Measurements from ENCODE around the gene CDH13. TPM values are rescaled to one million over a fixed set of nuclear protein-coding genes. Genes with fewer than 3 reads are reported as not detected.

The CDH13 gene
- total and polyA plus RNA-seq, 2 of the 8 experiments (the other 6 are each of a cell fraction or from before 2014, with no cell fraction given) = 2.3 to 2.4 TPM

- Histone ChIP-seq H3K23ac (ENCODE audit: insufficient read length) (no peak overlapping the region), H3K4me1 (replicated peaks in 1 of 4; ENCODE audit: control insufficient read depth in 3 of 4, insufficient read depth in 4 of 4, low read length in 3 of 4) (no peaks in the 10 kb centered on the region), H3K4me2 (ENCODE audit: insufficient read depth in 1 of 2, low read depth in 2 of 2, low read length in 2 of 2) (no peak overlapping the region), H2BK120ac (replicated peaks; ENCODE audit: low read depth, low read length) (no peak overlapping the region), H3K27ac (ENCODE audit: low read depth, low read length) (no peak overlapping the region), H2BK5ac (ENCODE audit: low read depth, low read length) (no peak overlapping the region), H3K79me2 (ENCODE audit: control insufficient read depth in 1 of 2, insufficient read depth in 2 of 2, low read length in 2 of 2) (no peaks in the 10 kb centered on the region), H3K14ac (ENCODE audit: insufficient read length) (no peak overlapping the region), H4K91ac (replicated peaks; ENCODE audit: insufficient read length, low read length) (no peak overlapping the region), H2AFZ (ENCODE audit: low read length) (no peak overlapping the region), H4K20me1 (replicated peaks in 1 of 2; ENCODE audit: control insufficient read depth in 1 of 2, insufficient read depth in 2 of 2, low read length in 2 of 2) (no peaks in the 10 kb centered on the region), H2BK12ac (ENCODE audit: low read depth, low read length) (no peak overlapping the region), H2AK5ac (ENCODE audit: low read depth, low read length) (no peak overlapping the region), H3K18ac (ENCODE audit: extremely low read depth, low read length) (no peak overlapping the region), H3K9me3 (ENCODE audit: insufficient read depth in 2 of 2, low read depth in 1 of 2, low read length in 1 of 2) (no peaks in the 10 kb centered on the region; a peak in 1 of 4 replicates), H3K9ac (replicated peaks in 1 of 4; ENCODE audit: extremely low read depth in 1 of 4, low read depth in 3 of 4, low read length in 3 of 4) (no peak overlapping the region), H3K23me2 (ENCODE audit: low read depth, low read length) (no peaks in the 10 kb centered on the region), H3K4me3 (ENCODE audit: extremely low read depth in 1 of 4, insufficient read depth in 2 of 4, low read depth in 3 of 4, low read length in 4 of 4) (no peak overlapping the region), H2BK20ac (ENCODE audit: low read length) (no peak overlapping the region), H3K79me1 (ENCODE audit: low read depth, low read length) (no peaks in the 10 kb centered on the region), H4K5ac (ENCODE audit: insufficient read length, low read depth, low read length) (no peak overlapping the region), H3K27me3 (replicated peaks in 1 of 4; ENCODE audit: control insufficient read depth in 3 of 4, extremely low read depth in 1 of 4, insufficient read depth in 3 of 4, low read length in 3 of 4) (no peaks in the 10 kb centered on the region), H3K36me3 (ENCODE audit: control insufficient read depth in 2 of 4, insufficient read depth in 4 of 4, low read length in 3 of 4) (no peaks in the 10 kb centered on the region), H2BK15ac (ENCODE audit: low read length) (no peak overlapping the region), H3K56ac (replicated peaks; ENCODE audit: insufficient read length, low read depth, low read length) (no peak overlapping the region), H3K4ac (replicated peaks; ENCODE audit: insufficient read length, low read depth, low read length) (no peak overlapping the region), H4K8ac (ENCODE audit: extremely low read depth, insufficient read depth, low read length) (no peak overlapping the region)
- FAIRE-seq (no peak), DNase-seq (ENCODE audit: low read depth in 1 of 2, low spot score in 2 of 2) (no peak)
- CTCF ChIA-PET (ENCODE audit: partially characterized antibody) = no interaction called here
- POLR2A ChIA-PET (ENCODE audit: partially characterized antibody) = no interaction called here
- WGBS, 2 experiments (ENCODE audit: extremely low coverage in 1 of 2, insufficient coverage in 1 of 2, insufficient read length in 1 of 2, insufficient replicate concordance in 2 of 2, low coverage in 1 of 2, low lambda C conversion rate in 2 of 2, missing lambda C conversion rate in 1 of 2) = 89% methylated on average over 9 of the region's 9 CpGs; no CpG with 5 or more reads in 1 of the 2 experiments
- TF ChIP-seq RFX5 (IDR thresholded peaks at IDR 0.05; ENCODE audit: borderline replicate concordance, low read depth, low read length) = no peak
- TF ChIP-seq BRCA1 (IDR thresholded peaks at IDR 0.05; ENCODE audit: low read depth, low read length) = no peak
- no peak for TF ChIP-seq TAF7 (optimal IDR thresholded peaks at IDR 0.05; ENCODE audit: borderline replicate concordance, low read depth, low read length)
These were observed 288.5 kb downstream of the CDH13 start for GRCh38 chr16:82915139-82915824.
